Activated naive CD4-positive, alpha-beta T cell treated with anti-CD3 and anti-CD28 coated beads, Interleukin-2, amount 50 U/mL, for 24 hours (primary cell): Measurements from ENCODE around the gene SVEP1.

Experiments used
- H3K27ac Mint-ChIP-seq: one replicate; pipeline ENCODE4 v1.8.0; 2021; ENCODE audit warnings: mild to moderate bottlenecking, mixed read lengths
- H3K27me3 Mint-ChIP-seq: one replicate; pipeline ENCODE4 v1.8.0; 2021; ENCODE audit warnings: mixed read lengths
- H3K36me3 Mint-ChIP-seq: one replicate; pipeline ENCODE4 v1.8.0; 2021; ENCODE audit warnings: mixed read lengths
- H3K4me1 Mint-ChIP-seq: one replicate; pipeline ENCODE4 v1.8.0; 2021; ENCODE audit warnings: mixed read lengths
- H3K4me3 Mint-ChIP-seq: one replicate; pipeline ENCODE4 v1.8.0; 2021; ENCODE audit warnings: mild to moderate bottlenecking, mixed read lengths
- H3K9me3 Mint-ChIP-seq: one replicate; pipeline ENCODE4 v1.8.0; 2021; ENCODE audit warnings: mixed read lengths

SVEP1 gene

GRCh38 chr9:110452227-110452801, 127.2 kb downstream of the SVEP1 start:
- no peaks in the 10 kb centered on the region for H3K36me3 Mint-ChIP-seq
- H3K27ac Mint-ChIP-seq = no peak overlapping the region
- H3K4me3 Mint-ChIP-seq = no peak overlapping the region
- peaks cover 5% of the 10 kb centered on the region for H3K9me3 Mint-ChIP-seq
- H3K4me1 Mint-ChIP-seq = no peaks in the 10 kb centered on the region
- peaks cover 1% of the 10 kb centered on the region for H3K27me3 Mint-ChIP-seq

GRCh38 chr9:110451726-110452125, 127.8 kb downstream of the SVEP1 start:
- H3K4me1 Mint-ChIP-seq = no peaks in the 10 kb centered on the region
- no peak overlapping the region for H3K4me3 Mint-ChIP-seq
- H3K9me3 Mint-ChIP-seq = peaks cover 5% of the 10 kb centered on the region
- H3K27ac Mint-ChIP-seq = no peak overlapping the region
- H3K27me3 Mint-ChIP-seq = peaks cover 1% of the 10 kb centered on the region
- H3K36me3 Mint-ChIP-seq = no peaks in the 10 kb centered on the region

- Mint-ChIP-seq H3K4me1 (no peaks in the 10 kb centered on the region), H3K9me3 (peaks cover 5% of the 10 kb centered on the region), H3K4me3 (no peak overlapping the region), H3K36me3 (no peaks in the 10 kb centered on the region), H3K27ac (no peak overlapping the region), H3K27me3 (peaks cover 1% of the 10 kb centered on the region)
These were observed 132.1 kb downstream of the SVEP1 start for GRCh38 chr9:110447476-110447875.

- H3K4me1 Mint-ChIP-seq = no peaks in the 10 kb centered on the region
- H3K4me3 Mint-ChIP-seq = no peak overlapping the region
- H3K36me3 Mint-ChIP-seq = no peaks in the 10 kb centered on the region
- peaks cover 1% of the 10 kb centered on the region for H3K27me3 Mint-ChIP-seq
- H3K9me3 Mint-ChIP-seq = peaks cover 5% of the 10 kb centered on the region
- no peak overlapping the region for H3K27ac Mint-ChIP-seq
These were observed 133.4 kb downstream of the SVEP1 start for GRCh38 chr9:110446171-110446570.

GRCh38 chr9:110444911-110445310, 134.6 kb downstream of the SVEP1 start:
- Mint-ChIP-seq H3K36me3 (no peaks in the 10 kb centered on the region), H3K27ac (no peak overlapping the region), H3K4me1 (no peaks in the 10 kb centered on the region), H3K27me3 (peaks cover 1% of the 10 kb centered on the region), H3K9me3 (peaks cover 5% of the 10 kb centered on the region), H3K4me3 (no peak overlapping the region)

GRCh38 chr9:110443866-110444220, 135.7 kb downstream of the SVEP1 start:
- peaks cover 4% of the 10 kb centered on the region for H3K9me3 Mint-ChIP-seq
- no peak overlapping the region for H3K4me3 Mint-ChIP-seq
- H3K27ac Mint-ChIP-seq = no peak overlapping the region
- H3K36me3 Mint-ChIP-seq = no peaks in the 10 kb centered on the region
- no peaks in the 10 kb centered on the region for H3K4me1 Mint-ChIP-seq
- H3K27me3 Mint-ChIP-seq = peaks cover 1% of the 10 kb centered on the region

- H3K27ac Mint-ChIP-seq = no peak overlapping the region
- H3K9me3 Mint-ChIP-seq = no peaks in the 10 kb centered on the region
- H3K27me3 Mint-ChIP-seq = no peaks in the 10 kb centered on the region
- H3K4me1 Mint-ChIP-seq = no peaks in the 10 kb centered on the region
- H3K36me3 Mint-ChIP-seq = no peaks in the 10 kb centered on the region
- H3K4me3 Mint-ChIP-seq = no peak overlapping the region
These were observed 136.2 kb downstream of the SVEP1 start for GRCh38 chr9:110443146-110443865.

- no peaks in the 10 kb centered on the region for H3K27me3 Mint-ChIP-seq
- no peaks in the 10 kb centered on the region for H3K36me3 Mint-ChIP-seq
- no peaks in the 10 kb centered on the region for H3K4me1 Mint-ChIP-seq
- no peak overlapping the region for H3K4me3 Mint-ChIP-seq
- H3K9me3 Mint-ChIP-seq = no peaks in the 10 kb centered on the region
- no peak overlapping the region for H3K27ac Mint-ChIP-seq
These were observed 138.7 kb downstream of the SVEP1 start for GRCh38 chr9:110440796-110441195.

GRCh38 chr9:110440172-110440571, 139.4 kb downstream of the SVEP1 start:
- Mint-ChIP-seq H3K4me1 (no peaks in the 10 kb centered on the region), H3K4me3 (no peak overlapping the region), H3K27ac (no peak overlapping the region), H3K36me3 (no peaks in the 10 kb centered on the region), H3K27me3 (no peaks in the 10 kb centered on the region), H3K9me3 (no peaks in the 10 kb centered on the region)

- Mint-ChIP-seq H3K4me1 (no peaks in the 10 kb centered on the region), H3K4me3 (no peak overlapping the region), H3K27ac (no peak overlapping the region), H3K36me3 (no peaks in the 10 kb centered on the region), H3K27me3 (no peaks in the 10 kb centered on the region), H3K9me3 (no peaks in the 10 kb centered on the region)
These were observed 147.3 kb downstream of the SVEP1 start for GRCh38 chr9:110432253-110432652.

GRCh38 chr9:110429453-110429852, 150.1 kb downstream of the SVEP1 start:
- no peaks in the 10 kb centered on the region for H3K27me3 Mint-ChIP-seq
- H3K27ac Mint-ChIP-seq = no peak overlapping the region
- H3K4me1 Mint-ChIP-seq = no peaks in the 10 kb centered on the region
- no peaks in the 10 kb centered on the region for H3K9me3 Mint-ChIP-seq
- H3K4me3 Mint-ChIP-seq = no peak overlapping the region
- no peaks in the 10 kb centered on the region for H3K36me3 Mint-ChIP-seq

- Mint-ChIP-seq H3K36me3 (no peaks in the 10 kb centered on the region), H3K4me3 (no peak overlapping the region), H3K27ac (no peak overlapping the region), H3K9me3 (no peaks in the 10 kb centered on the region), H3K27me3 (no peaks in the 10 kb centered on the region), H3K4me1 (no peaks in the 10 kb centered on the region)
These were observed 151.9 kb downstream of the SVEP1 start for GRCh38 chr9:110427497-110428104.

GRCh38 chr9:110426052-110426709, 153.4 kb downstream of the SVEP1 start:
- no peak overlapping the region for H3K4me3 Mint-ChIP-seq
- H3K9me3 Mint-ChIP-seq = no peaks in the 10 kb centered on the region
- H3K27me3 Mint-ChIP-seq = no peaks in the 10 kb centered on the region
- no peak overlapping the region for H3K27ac Mint-ChIP-seq
- no peaks in the 10 kb centered on the region for H3K36me3 Mint-ChIP-seq
- H3K4me1 Mint-ChIP-seq = no peaks in the 10 kb centered on the region

- H3K4me3 Mint-ChIP-seq = no peak overlapping the region
- H3K27me3 Mint-ChIP-seq = peaks cover 4% of the 10 kb centered on the region
- H3K9me3 Mint-ChIP-seq = peaks cover 18% of the 10 kb centered on the region
- H3K4me1 Mint-ChIP-seq = no peaks in the 10 kb centered on the region
- no peaks in the 10 kb centered on the region for H3K36me3 Mint-ChIP-seq
- H3K27ac Mint-ChIP-seq = no peak overlapping the region
These were observed 165.1 kb downstream of the SVEP1 start for GRCh38 chr9:110414471-110414870.

GRCh38 chr9:110410961-110411360, 168.6 kb downstream of the SVEP1 start:
- Mint-ChIP-seq H3K4me1 (no peaks in the 10 kb centered on the region), H3K9me3 (peaks cover 7% of the 10 kb centered on the region), H3K36me3 (no peaks in the 10 kb centered on the region), H3K27me3 (peaks cover 4% of the 10 kb centered on the region), H3K27ac (no peak overlapping the region), H3K4me3 (no peak overlapping the region)

GRCh38 chr9:110408598-110408997, 170.9 kb downstream of the SVEP1 start:
- H3K9me3 Mint-ChIP-seq = no peaks in the 10 kb centered on the region
- peaks cover 3% of the 10 kb centered on the region for H3K27me3 Mint-ChIP-seq
- no peaks in the 10 kb centered on the region for H3K4me1 Mint-ChIP-seq

More at GRCh38 chr9:110408598-110408997, 170.9 kb downstream of the SVEP1 start:
- H3K27ac Mint-ChIP-seq = no peak overlapping the region
- H3K4me3 Mint-ChIP-seq = no peak overlapping the region
- no peaks in the 10 kb centered on the region for H3K36me3 Mint-ChIP-seq
